HEK293 (cell line): ENCODE measurements around the gene RHOT2.

Experiments used
- CTCF ChIA-PET: fragments of 350-600 bp; formaldehyde crosslinking; extraction: SDS; loops from one replicate; lab custom pipeline; 2021; ENCODE audit warnings: antibody characterized with exemption; lab: Yijun Ruan, JAX
- POLR2A ChIA-PET: fragments of 300-600 bp; formaldehyde crosslinking; extraction: SDS; loops from one replicate; lab custom pipeline; 2020; ENCODE audit warnings: antibody characterized with exemption, inconsistent platforms; lab: Yijun Ruan, JAX
- H3K27ac ChIP-seq: fragments of 200-500 bp; sonication (Bioruptor generic); 2 replicates; pipeline ENCODE4 v1.5.1; 2014; ENCODE audit warnings: low read depth, low read length, control low read depth, inconsistent platforms; ENCODE audit errors: extremely low read depth
- H3K36me3 ChIP-seq, 2 experiments: fragments of 200-500 bp in 1 of 2; sonication (Bioruptor generic) in 1 of 2; 1 replicate in 1 of 2; 2 replicates in 1 of 2; pipeline ENCODE4 v1.5.1; 2014 to 2017; ENCODE audit warnings: inconsistent platforms in 2 of 2, low read length in 2 of 2; ENCODE audit not compliant: control insufficient read depth in 2 of 2, insufficient read depth in 1 of 2
- H3K4me1 ChIP-seq: fragments of 200-500 bp; sonication (Bioruptor generic); 2 replicates; pipeline ENCODE4 v1.5.1; 2014; ENCODE audit warnings: mild to moderate bottlenecking, low read length, inconsistent platforms; ENCODE audit not compliant: control insufficient read depth, insufficient read depth
- H3K4me3 ChIP-seq: 2 replicates; pipeline ENCODE4 v1.5.1; 2011; ENCODE audit warnings: low read depth, mild to moderate bottlenecking, control low read depth, low read length, moderate library complexity
- H3K9me3 ChIP-seq: fragments of 200-500 bp; sonication (Bioruptor generic); 2 replicates; pipeline ENCODE4 v1.5.1; 2014; ENCODE audit warnings: low read depth, low read length, inconsistent platforms; ENCODE audit not compliant: control insufficient read depth, insufficient read depth
- EGR2 ChIP-seq: fragments of 450-650 bp; formaldehyde crosslinking; IDR thresholded peaks from 2 replicates; pipeline ENCODE4 v1.5.1; 2016; ENCODE audit warnings: low read depth, missing biosample characterization, missing genetic modification characterization
- HIC1 ChIP-seq: fragments of 450-650 bp; formaldehyde crosslinking; IDR thresholded peaks from 2 replicates; pipeline ENCODE4 v1.5.1; 2016; ENCODE audit warnings: missing biosample characterization, missing genetic modification characterization
- KLF1 ChIP-seq: fragments of 450-650 bp; formaldehyde crosslinking; IDR thresholded peaks from 2 replicates; pipeline ENCODE4 v1.5.1; 2016; ENCODE audit warnings: missing biosample characterization, missing genetic modification characterization
- KLF10 ChIP-seq: fragments of 450-650 bp; IDR thresholded peaks from 2 replicates; pipeline ENCODE4 v1.5.1; 2018; ENCODE audit warnings: missing biosample characterization, mild to moderate bottlenecking, missing genetic modification characterization
- KLF8 ChIP-seq: fragments of 450-650 bp; formaldehyde crosslinking; IDR thresholded peaks from 2 replicates; pipeline ENCODE4 v1.5.1; 2016; ENCODE audit warnings: missing biosample characterization, missing genetic modification characterization
- REPIN1 ChIP-seq: fragments of 450-650 bp; formaldehyde crosslinking; IDR thresholded peaks from 2 replicates; pipeline ENCODE4 v1.5.1; 2017; ENCODE audit warnings: missing biosample characterization, missing genetic modification characterization, low read depth
- SP2 ChIP-seq: fragments of 450-650 bp; formaldehyde crosslinking; IDR thresholded peaks from 2 replicates; pipeline ENCODE4 v1.5.1; 2016; ENCODE audit warnings: missing biosample characterization, missing genetic modification characterization
- ZFP37 ChIP-seq: fragments of 450-650 bp; formaldehyde crosslinking; IDR thresholded peaks from 2 replicates; pipeline ENCODE4 v1.5.1; 2016; ENCODE audit warnings: missing biosample characterization, missing genetic modification characterization
- ZNF114 ChIP-seq: fragments of 450-650 bp; formaldehyde crosslinking; IDR thresholded peaks from 2 replicates; pipeline ENCODE4 v1.5.0; 2017; ENCODE audit warnings: missing biosample characterization, missing genetic modification characterization
- ZNF354C ChIP-seq: fragments of 450-650 bp; formaldehyde crosslinking; IDR thresholded peaks from 2 replicates; pipeline ENCODE4 v1.5.1; 2016; ENCODE audit warnings: missing biosample characterization, missing genetic modification characterization, low read depth, borderline replicate concordance
- ZNF677 ChIP-seq: fragments of 450-650 bp; IDR thresholded peaks from 2 replicates; pipeline ENCODE4 v1.5.0; 2018; ENCODE audit warnings: missing biosample characterization, mild to moderate bottlenecking, missing genetic modification characterization, moderate library complexity
- ZNF785 ChIP-seq: fragments of 450-650 bp; formaldehyde crosslinking; IDR thresholded peaks from 2 replicates; pipeline ENCODE4 v1.5.1; 2016; ENCODE audit warnings: missing biosample characterization, missing genetic modification characterization
- TF ChIP-seq, protein P1 (sequence below): fragments of 450-650 bp; formaldehyde crosslinking; IDR thresholded peaks from 2 replicates; pipeline ENCODE4 v1.5.1; 2016; ENCODE audit warnings: missing biosample characterization, missing genetic modification characterization
- TF ChIP-seq, protein P2 (sequence below): fragments of 450-650 bp; formaldehyde crosslinking; IDR thresholded peaks from 2 replicates; pipeline ENCODE4 v1.5.1; 2016; ENCODE audit warnings: missing biosample characterization, missing genetic modification characterization

Gene RHOT2

DNA sequence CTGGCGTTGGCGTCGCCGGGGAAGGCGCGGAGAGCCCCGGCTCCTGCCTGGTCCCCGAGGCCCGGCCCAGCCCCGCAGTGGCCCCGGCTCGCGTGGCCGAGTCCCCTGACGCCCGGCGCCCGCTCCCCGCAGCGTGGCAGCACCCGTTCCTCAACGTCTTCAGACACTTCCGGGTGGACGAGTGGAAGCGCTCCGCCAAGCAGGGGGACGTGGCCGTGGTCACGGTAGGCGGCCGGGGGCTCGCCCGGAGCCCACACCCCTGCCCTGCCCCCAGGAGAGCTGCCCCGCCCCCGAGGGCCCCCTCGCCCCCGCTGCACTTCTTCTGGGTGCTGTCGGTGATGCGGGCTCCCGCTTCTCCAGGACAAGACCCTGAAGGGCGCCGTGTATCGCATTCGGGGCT is 18.3 kb upstream of the RHOT2 start:
- Histone ChIP-seq H3K27ac (peak overlapping the region; percentile 97), H3K4me3 (peak overlapping the region; percentile 37), H3K9me3 (no peaks in the 10 kb centered on the region), H3K36me3 (peaks cover 0 to 33% of the 10 kb centered on the region in 2 experiments; a peak in 2 of 3 replicates), H3K4me1 (0 out of 2 replicates have a peak, but pooled peaks cover 5% of the 10 kb centered on the region)
- CTCF ChIA-PET: interaction anchor here (0.6 to 1.6 kb wide), 4 partner anchors 12 to 117 kb away, joined by 3 to 4 read pairs (median 3); partner anchors contain the start of gene RHOT2
- TF ChIP-seq, protein P1, sequence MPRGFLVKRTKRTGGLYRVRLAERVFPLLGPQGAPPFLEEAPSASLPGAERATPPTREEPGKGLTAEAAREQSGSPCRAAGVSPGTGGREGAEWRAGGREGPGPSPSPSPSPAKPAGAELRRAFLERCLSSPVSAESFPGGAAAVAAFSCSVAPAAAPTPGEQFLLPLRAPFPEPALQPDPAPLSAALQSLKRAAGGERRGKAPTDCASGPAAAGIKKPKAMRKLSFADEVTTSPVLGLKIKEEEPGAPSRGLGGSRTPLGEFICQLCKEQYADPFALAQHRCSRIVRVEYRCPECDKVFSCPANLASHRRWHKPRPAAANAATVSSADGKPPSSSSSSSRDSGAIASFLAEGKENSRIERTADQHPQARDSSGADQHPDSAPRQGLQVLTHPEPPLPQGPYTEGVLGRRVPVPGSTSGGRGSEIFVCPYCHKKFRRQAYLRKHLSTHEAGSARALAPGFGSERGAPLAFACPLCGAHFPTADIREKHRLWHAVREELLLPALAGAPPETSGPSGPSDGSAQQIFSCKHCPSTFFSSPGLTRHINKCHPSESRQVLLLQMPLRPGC (tag by site-specific recombination): no peak
- TF ChIP-seq ZNF354C (tag by site-specific recombination) (no peak), ZNF785 (tag by site-specific recombination) (no peak), KLF10 (tag by site-specific recombination) (peak; percentile 86), ZNF114 (tag by site-specific recombination) (no peak), ZFP37 (tag by site-specific recombination) (no peak), ZNF677 (0 out of 2 replicates have a peak, but pooled peaks have one; percentile 26), KLF8 (tag by site-specific recombination) (no peak)
- TF ChIP-seq, protein P2, sequence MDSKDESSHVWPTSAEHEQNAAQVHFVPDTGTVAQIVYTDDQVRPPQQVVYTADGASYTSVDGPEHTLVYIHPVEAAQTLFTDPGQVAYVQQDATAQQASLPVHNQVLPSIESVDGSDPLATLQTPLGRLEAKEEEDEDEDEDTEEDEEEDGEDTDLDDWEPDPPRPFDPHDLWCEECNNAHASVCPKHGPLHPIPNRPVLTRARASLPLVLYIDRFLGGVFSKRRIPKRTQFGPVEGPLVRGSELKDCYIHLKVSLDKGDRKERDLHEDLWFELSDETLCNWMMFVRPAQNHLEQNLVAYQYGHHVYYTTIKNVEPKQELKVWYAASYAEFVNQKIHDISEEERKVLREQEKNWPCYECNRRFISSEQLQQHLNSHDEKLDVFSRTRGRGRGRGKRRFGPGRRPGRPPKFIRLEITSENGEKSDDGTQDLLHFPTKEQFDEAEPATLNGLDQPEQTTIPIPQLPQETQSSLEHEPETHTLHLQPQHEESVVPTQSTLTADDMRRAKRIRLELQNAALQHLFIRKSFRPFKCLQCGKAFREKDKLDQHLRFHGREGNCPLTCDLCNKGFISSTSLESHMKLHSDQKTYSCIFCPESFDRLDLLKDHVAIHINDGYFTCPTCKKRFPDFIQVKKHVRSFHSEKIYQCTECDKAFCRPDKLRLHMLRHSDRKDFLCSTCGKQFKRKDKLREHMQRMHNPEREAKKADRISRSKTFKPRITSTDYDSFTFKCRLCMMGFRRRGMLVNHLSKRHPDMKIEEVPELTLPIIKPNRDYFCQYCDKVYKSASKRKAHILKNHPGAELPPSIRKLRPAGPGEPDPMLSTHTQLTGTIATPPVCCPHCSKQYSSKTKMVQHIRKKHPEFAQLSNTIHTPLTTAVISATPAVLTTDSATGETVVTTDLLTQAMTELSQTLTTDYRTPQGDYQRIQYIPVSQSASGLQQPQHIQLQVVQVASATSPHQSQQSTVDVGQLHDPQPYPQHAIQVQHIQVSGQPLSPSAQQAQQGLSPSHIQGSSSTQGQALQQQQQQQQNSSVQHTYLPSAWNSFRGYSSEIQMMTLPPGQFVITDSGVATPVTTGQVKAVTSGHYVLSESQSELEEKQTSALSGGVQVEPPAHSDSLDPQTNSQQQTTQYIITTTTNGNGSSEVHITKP (tag by site-specific recombination): peak; percentile 30; the same call in 1 of the 2 replicates
- POLR2A ChIA-PET: interaction anchor here (0.8 to 2.3 kb wide), 4 partner anchors 11 to 31 kb away, joined by 3 to 10 read pairs (median 6); partner anchors contain the start of genes METTL26, RHOT2 and STUB1

DNA sequence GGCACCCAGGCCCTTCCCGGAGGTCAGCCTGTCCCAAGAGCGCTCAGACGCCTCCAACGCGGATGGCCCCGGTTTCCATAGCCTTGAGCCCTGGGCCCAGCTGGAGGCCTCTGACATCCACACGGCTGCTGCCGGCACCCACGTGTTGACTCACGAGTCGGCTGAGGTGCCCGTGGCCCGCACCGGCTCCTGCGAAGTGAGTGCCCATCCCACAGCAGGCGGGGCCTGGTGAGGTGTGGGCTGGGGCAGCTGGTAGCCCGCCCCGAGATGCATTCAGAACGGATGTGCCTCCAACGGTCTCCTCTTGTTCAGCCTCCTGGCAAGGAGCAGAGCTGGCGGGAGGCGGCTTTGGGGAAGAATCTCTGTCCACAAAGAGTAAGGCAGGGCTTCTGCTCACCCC is 16.1 kb upstream of the RHOT2 start:
- Histone ChIP-seq H3K4me3 (no peak overlapping the region), H3K4me1 (0 out of 2 replicates have a peak, but pooled peaks cover 3% of the 10 kb centered on the region), H3K9me3 (no peaks in the 10 kb centered on the region), H3K27ac (no peak overlapping the region), H3K36me3 (peaks cover 0 to 53% of the 10 kb centered on the region in 2 experiments; a peak in 2 of 3 replicates)
- POLR2A ChIA-PET: no interaction called here
- CTCF ChIA-PET: no interaction called here
- peak; percentile 63 for TF ChIP-seq EGR2 (tag by site-specific recombination)
- TF ChIP-seq REPIN1: no peak
- TF ChIP-seq SP2 (tag by site-specific recombination): peak; percentile 44; the same call in 1 of the 2 replicates

DNA sequence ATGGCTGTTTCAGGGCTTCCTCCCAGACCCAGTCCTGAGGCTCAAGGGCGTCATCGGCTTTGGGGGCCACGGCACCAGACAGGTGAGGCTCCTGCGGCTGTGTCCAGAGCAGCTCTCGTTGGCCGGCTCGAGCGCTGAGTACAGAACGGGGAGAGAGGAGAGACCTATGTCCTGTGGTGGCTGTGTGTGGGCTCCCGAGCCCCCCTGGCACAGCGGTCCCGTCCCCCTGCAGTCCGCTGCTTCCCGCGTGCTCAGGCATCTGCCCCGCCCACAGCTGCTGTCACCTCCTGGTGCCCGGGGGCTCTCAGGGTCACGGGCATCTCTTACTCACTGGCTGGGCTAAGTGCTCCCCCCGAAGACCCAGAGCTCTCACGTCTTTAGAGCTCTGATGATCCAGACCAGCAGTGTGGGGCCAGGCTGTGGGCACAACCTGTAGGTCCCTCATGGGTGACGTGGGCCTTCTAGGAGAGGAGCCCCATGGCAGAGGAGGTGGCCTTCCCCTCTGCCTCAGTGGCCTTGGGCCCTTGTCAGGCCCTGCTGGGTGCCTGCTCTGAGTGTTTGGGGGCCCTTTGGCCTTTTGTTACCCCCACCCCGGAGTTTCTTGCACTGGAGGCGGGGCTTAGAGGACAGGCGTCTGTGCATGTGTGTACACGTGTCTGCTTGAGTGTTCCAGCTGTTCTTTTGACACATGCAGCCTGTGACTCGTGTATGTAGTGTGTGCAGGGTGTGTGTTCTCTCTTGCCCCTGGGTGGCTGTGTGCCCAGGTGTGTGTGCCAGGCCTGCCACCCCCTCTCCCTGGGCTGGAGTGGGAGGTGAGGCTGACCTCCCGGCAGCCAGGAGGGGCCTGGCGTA is 15.3 kb upstream of the RHOT2 start:
- Histone ChIP-seq H3K27ac (no peak overlapping the region), H3K4me1 (0 out of 2 replicates have a peak, but pooled peaks cover 3% of the 10 kb centered on the region), H3K36me3 (peaks cover 0 to 57% of the 10 kb centered on the region in 2 experiments; a peak in 2 of 3 replicates), H3K4me3 (no peak overlapping the region), H3K9me3 (no peaks in the 10 kb centered on the region)
- TF ChIP-seq KLF1 (tag by site-specific recombination): no peak
- TF ChIP-seq, protein P2 (tag by site-specific recombination): no peak
- TF ChIP-seq HIC1 (tag by site-specific recombination): peak; percentile 83; the same call in 1 of the 2 replicates
- POLR2A ChIA-PET: no interaction called here
- CTCF ChIA-PET: no interaction called here
